ENCODE data around the gene PARD3B.

The PARD3B gene

DNA sequence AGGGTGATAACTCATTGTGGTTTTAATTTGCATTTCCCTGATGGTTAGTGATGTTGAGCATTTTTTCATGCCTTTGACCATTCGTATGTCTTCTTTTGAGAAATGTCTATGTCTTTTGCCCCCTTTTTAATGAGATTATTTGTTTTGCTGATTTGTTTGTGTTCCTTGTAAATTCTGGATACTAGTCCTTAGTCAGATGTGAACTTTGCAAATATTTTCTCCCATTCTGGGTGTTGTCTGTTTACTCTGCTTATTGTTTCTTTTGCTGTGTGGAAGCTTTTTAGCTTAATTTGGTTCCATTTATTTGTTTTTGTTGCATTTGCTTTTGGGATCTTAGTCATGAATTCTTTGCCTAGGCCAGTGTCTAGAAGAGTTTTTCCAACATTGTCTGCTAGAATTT is 192.0 kb downstream of the PARD3B start:
- no peak overlapping the region for H3K9ac ChIP-seq (ENCODE audit: low read length)
- no peak overlapping the region for H3K4me2 ChIP-seq (ENCODE audit: low read depth, low read length, poor library complexity, severe bottlenecking)
- H3K36me3 ChIP-seq (ENCODE audit: low read length), result no peaks in the 10 kb centered on the region
- H3F3A ChIP-seq (ENCODE audit: insufficient read depth), result no peaks in the 10 kb centered on the region
- no peaks in the 10 kb centered on the region for H4K20me1 ChIP-seq (ENCODE audit: low read depth, low read length)
- no peak overlapping the region for H2AFZ ChIP-seq (ENCODE audit: low read depth, low read length, severe bottlenecking)
- no peaks in the 10 kb centered on the region for H3K27me3 ChIP-seq (ENCODE audit: low read length)
- H3K9me3 ChIP-seq (ENCODE audit: insufficient read depth, low read length), result no peaks in the 10 kb centered on the region
- no peak overlapping the region for H3K27ac ChIP-seq (ENCODE audit: low read depth, low read length)
- H3K79me2 ChIP-seq (ENCODE audit: insufficient read depth, low read length), result no peaks in the 10 kb centered on the region
- H3K9me2 ChIP-seq (replicated peaks; ENCODE audit: insufficient read depth, low read length), result no peaks in the 10 kb centered on the region
- TF ChIP-seq EZH2phosphoT487 (conservative IDR thresholded peaks at IDR 0.05; ENCODE audit: low read length), result no peak
- TF ChIP-seq, protein P1, sequence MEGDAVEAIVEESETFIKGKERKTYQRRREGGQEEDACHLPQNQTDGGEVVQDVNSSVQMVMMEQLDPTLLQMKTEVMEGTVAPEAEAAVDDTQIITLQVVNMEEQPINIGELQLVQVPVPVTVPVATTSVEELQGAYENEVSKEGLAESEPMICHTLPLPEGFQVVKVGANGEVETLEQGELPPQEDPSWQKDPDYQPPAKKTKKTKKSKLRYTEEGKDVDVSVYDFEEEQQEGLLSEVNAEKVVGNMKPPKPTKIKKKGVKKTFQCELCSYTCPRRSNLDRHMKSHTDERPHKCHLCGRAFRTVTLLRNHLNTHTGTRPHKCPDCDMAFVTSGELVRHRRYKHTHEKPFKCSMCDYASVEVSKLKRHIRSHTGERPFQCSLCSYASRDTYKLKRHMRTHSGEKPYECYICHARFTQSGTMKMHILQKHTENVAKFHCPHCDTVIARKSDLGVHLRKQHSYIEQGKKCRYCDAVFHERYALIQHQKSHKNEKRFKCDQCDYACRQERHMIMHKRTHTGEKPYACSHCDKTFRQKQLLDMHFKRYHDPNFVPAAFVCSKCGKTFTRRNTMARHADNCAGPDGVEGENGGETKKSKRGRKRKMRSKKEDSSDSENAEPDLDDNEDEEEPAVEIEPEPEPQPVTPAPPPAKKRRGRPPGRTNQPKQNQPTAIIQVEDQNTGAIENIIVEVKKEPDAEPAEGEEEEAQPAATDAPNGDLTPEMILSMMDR (IDR thresholded peaks at IDR 0.05; ENCODE audit: insufficient read depth, low read length, poor library complexity, severe bottlenecking), result no peak
- no peak overlapping the region for H3K4me3 ChIP-seq (ENCODE audit: insufficient read depth, low read length, poor library complexity, severe bottlenecking)

DNA sequence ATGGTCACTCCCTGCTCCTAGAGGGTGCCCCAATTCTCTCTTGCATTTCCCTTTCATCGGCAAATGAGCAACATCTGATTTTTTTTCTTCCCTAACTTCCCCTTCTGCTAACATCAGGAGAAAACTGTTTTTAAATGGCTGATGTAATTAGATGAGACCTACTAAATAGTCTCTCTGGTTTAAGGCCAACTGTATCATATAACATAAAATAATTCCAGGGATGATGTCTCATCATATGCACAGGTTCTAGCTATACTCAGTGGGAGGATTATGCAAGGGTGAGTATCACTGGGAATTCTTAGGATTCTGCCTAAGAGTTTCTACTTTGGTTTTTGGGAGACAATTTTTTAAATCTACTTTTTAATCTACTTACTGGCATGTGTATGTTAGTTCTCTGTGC is 193.4 kb downstream of the PARD3B start:
- no peaks in the 10 kb centered on the region for H3F3A ChIP-seq (ENCODE audit: insufficient read depth)
- no peaks in the 10 kb centered on the region for H4K20me1 ChIP-seq (ENCODE audit: low read depth, low read length)

DNA sequence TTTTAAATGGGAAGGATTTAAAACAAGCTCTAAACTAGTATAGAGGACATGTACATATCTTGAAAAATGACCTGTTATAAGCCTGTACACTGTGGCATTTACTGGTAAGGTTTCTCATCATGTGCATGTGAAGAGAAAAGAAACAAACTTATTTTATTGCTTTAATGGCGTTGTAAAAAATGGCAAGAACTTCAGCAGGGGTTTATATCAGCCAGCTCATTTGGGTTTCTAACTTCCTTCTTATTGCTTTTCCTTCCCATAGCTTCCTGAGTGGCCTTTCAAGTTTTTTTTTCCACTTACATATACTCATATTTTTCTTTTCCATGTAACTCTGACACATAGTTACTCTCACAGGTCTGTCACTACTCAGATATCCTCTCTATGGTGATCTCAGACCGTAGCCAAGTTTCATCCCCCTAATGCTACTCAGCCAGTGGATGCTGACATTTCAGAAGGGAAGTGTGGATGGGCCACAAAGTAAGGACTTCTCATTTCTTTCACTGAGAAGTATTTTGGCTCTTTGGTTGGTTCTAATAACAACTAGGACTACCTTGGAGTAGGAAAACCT is 198.2 kb downstream of the PARD3B start:
- Histone ChIP-seq H3K79me2 (ENCODE audit: insufficient read depth, low read length) (no peaks in the 10 kb centered on the region), H3K9me3 (ENCODE audit: insufficient read depth, low read length) (no peaks in the 10 kb centered on the region), H3K27me3 (ENCODE audit: low read length) (no peaks in the 10 kb centered on the region), H3K4me3 (ENCODE audit: insufficient read depth, low read length, poor library complexity, severe bottlenecking) (no peak overlapping the region), H3K4me2 (ENCODE audit: low read depth, low read length, poor library complexity, severe bottlenecking) (no peak overlapping the region), H3F3A (ENCODE audit: insufficient read depth) (no peaks in the 10 kb centered on the region), H3K27ac (ENCODE audit: low read depth, low read length) (no peak overlapping the region), H3K9ac (ENCODE audit: low read length) (no peak overlapping the region), H4K20me1 (ENCODE audit: low read depth, low read length) (no peaks in the 10 kb centered on the region), H3K9me2 (replicated peaks; ENCODE audit: insufficient read depth, low read length) (no peaks in the 10 kb centered on the region), H3K36me3 (ENCODE audit: low read length) (no peaks in the 10 kb centered on the region), H2AFZ (ENCODE audit: low read depth, low read length, severe bottlenecking) (no peak overlapping the region)
- TF ChIP-seq, protein P1 (IDR thresholded peaks at IDR 0.05; ENCODE audit: insufficient read depth, low read length, poor library complexity, severe bottlenecking), result no peak
- no peak for TF ChIP-seq EZH2phosphoT487 (conservative IDR thresholded peaks at IDR 0.05; ENCODE audit: low read length)

More for the DNA sequence above, 193.4 kb downstream of the PARD3B start:
- Histone ChIP-seq H3K9me3 (ENCODE audit: insufficient read depth, low read length) (no peaks in the 10 kb centered on the region), H3K4me2 (ENCODE audit: low read depth, low read length, poor library complexity, severe bottlenecking) (no peak overlapping the region), H3K27ac (ENCODE audit: low read depth, low read length) (no peak overlapping the region), H2AFZ (ENCODE audit: low read depth, low read length, severe bottlenecking) (no peak overlapping the region), H3K4me3 (ENCODE audit: insufficient read depth, low read length, poor library complexity, severe bottlenecking) (no peak overlapping the region), H3K79me2 (ENCODE audit: insufficient read depth, low read length) (no peaks in the 10 kb centered on the region), H3K9me2 (replicated peaks; ENCODE audit: insufficient read depth, low read length) (no peaks in the 10 kb centered on the region), H3K36me3 (ENCODE audit: low read length) (no peaks in the 10 kb centered on the region), H3K27me3 (ENCODE audit: low read length) (no peaks in the 10 kb centered on the region), H3K9ac (ENCODE audit: low read length) (no peak overlapping the region)
- TF ChIP-seq EZH2phosphoT487 (conservative IDR thresholded peaks at IDR 0.05; ENCODE audit: low read length), result no peak
- TF ChIP-seq, protein P1 (IDR thresholded peaks at IDR 0.05; ENCODE audit: insufficient read depth, low read length, poor library complexity, severe bottlenecking), result no peak

All from SU-DHL-6 (cell line).